PFSK-1 (cell line): ENCODE data around the gene TBX19.

Experiments
- FOXP2 ChIP-seq: optimal IDR thresholded peaks from 2 replicates; pipeline ENCODE3; 2011; ENCODE audit warnings: borderline replicate concordance, control low read depth, inconsistent platforms; ENCODE audit not compliant: insufficient read depth; ENCODE audit errors: extremely low read length, extremely low read depth
- POLR2AphosphoS5 ChIP-seq: IDR thresholded peaks from 2 replicates; pipeline ENCODE4 v1.6.1; 2012; ENCODE audit warnings: low read depth, mild to moderate bottlenecking, control low read depth, low read length, moderate library complexity
- SIN3A ChIP-seq: IDR thresholded peaks from 2 replicates; pipeline ENCODE4 v1.6.1; 2012; ENCODE audit warnings: mild to moderate bottlenecking, low read length, moderate library complexity, borderline replicate concordance; ENCODE audit not compliant: insufficient read depth
- TAF1 ChIP-seq: IDR thresholded peaks from 2 replicates; pipeline ENCODE4 v1.6.1; 2012; ENCODE audit warnings: low read length, control low read depth, borderline replicate concordance; ENCODE audit not compliant: insufficient read depth
- TF ChIP-seq, protein P1 (sequence below), 2 experiments: IDR thresholded peaks; 2 replicates each; pipeline versions ENCODE4 v1.6.1 to v1.8.0; 2011 to 2012; ENCODE audit warnings: low read depth in 2 of 2, low read length in 2 of 2, control low read depth in 1 of 2, inconsistent platforms in 1 of 2, mild to moderate bottlenecking in 1 of 2, moderate library complexity in 1 of 2; ENCODE audit not compliant: insufficient read depth in 1 of 2

DNA sequence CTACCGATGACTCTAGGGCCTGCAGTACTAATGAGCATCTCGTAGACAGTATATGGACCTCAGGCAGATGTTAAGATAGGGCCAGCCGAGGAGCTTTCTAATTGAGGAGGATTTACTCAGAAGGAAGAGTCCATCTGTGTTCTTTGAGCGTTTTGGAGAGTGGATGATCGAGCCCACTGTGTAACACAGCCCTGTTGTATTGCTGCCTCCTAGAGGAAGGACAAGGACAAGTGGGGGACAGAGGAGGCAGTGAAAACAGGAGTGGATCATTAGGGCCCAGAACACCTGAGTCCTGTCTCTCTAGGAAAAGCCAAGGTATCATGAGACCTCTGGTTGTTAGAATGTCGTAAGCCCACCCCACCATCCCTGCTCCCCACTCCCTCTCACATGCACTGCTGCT is 62.9 kb downstream of the TBX19 start:
- TF ChIP-seq SIN3A = no peak
- TF ChIP-seq POLR2AphosphoS5 = no peak
- TF ChIP-seq, protein P1, sequence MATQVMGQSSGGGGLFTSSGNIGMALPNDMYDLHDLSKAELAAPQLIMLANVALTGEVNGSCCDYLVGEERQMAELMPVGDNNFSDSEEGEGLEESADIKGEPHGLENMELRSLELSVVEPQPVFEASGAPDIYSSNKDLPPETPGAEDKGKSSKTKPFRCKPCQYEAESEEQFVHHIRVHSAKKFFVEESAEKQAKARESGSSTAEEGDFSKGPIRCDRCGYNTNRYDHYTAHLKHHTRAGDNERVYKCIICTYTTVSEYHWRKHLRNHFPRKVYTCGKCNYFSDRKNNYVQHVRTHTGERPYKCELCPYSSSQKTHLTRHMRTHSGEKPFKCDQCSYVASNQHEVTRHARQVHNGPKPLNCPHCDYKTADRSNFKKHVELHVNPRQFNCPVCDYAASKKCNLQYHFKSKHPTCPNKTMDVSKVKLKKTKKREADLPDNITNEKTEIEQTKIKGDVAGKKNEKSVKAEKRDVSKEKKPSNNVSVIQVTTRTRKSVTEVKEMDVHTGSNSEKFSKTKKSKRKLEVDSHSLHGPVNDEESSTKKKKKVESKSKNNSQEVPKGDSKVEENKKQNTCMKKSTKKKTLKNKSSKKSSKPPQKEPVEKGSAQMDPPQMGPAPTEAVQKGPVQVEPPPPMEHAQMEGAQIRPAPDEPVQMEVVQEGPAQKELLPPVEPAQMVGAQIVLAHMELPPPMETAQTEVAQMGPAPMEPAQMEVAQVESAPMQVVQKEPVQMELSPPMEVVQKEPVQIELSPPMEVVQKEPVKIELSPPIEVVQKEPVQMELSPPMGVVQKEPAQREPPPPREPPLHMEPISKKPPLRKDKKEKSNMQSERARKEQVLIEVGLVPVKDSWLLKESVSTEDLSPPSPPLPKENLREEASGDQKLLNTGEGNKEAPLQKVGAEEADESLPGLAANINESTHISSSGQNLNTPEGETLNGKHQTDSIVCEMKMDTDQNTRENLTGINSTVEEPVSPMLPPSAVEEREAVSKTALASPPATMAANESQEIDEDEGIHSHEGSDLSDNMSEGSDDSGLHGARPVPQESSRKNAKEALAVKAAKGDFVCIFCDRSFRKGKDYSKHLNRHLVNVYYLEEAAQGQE (IDR thresholded peaks at IDR 0.05; ENCODE audit: insufficient read depth in 1 of 2, low read depth in 2 of 2, low read length in 2 of 2) = no peak
- TF ChIP-seq FOXP2 = no peak
- no peak for TF ChIP-seq TAF1
